Skeletal muscle satellite cell (primary cell): Measurements from ENCODE around the gene DDX28.

Source experiments
- H3K27me3 ChIP-seq: 2 replicates; pipeline ENCODE4 v1.7.0; 2013; ENCODE audit warnings: low read length; ENCODE audit not compliant: control insufficient read depth, insufficient read depth
- H3K36me3 ChIP-seq: 2 replicates; pipeline ENCODE4 v1.7.0; 2013; ENCODE audit warnings: mild to moderate bottlenecking, control low read depth, low read length; ENCODE audit not compliant: insufficient read depth
- H3K4me1 ChIP-seq: 2 replicates; pipeline ENCODE4 v1.7.0; 2013; ENCODE audit warnings: low read length; ENCODE audit not compliant: control insufficient read depth, insufficient read depth
- H3K4me2 ChIP-seq: 2 replicates; pipeline ENCODE4 v1.7.0; 2013; ENCODE audit warnings: mild to moderate bottlenecking, low read length
- H3K4me3 ChIP-seq: 2 replicates; pipeline ENCODE4 v1.7.0; 2013; ENCODE audit warnings: low read length
- H3K9ac ChIP-seq: 2 replicates; pipeline ENCODE4 v1.7.0; 2013; ENCODE audit warnings: mild to moderate bottlenecking, low read depth, low read length, moderate library complexity
- H3K9me3 ChIP-seq: replicated peaks from 2 replicates; pipeline ENCODE4 v1.7.0; 2013; ENCODE audit warnings: mild to moderate bottlenecking, control low read depth, low read length

DDX28 gene

GRCh38 chr16:68062910-68063393 is 39.9 kb upstream of the DDX28 start:
- Histone ChIP-seq H3K4me2 (no peak overlapping the region), H3K4me1 (peaks cover 27% of the 10 kb centered on the region), H3K9me3 (no peaks in the 10 kb centered on the region), H3K36me3 (peaks cover 16% of the 10 kb centered on the region), H3K9ac (no peak overlapping the region), H3K27me3 (no peaks in the 10 kb centered on the region), H3K4me3 (no peak overlapping the region)

DNA sequence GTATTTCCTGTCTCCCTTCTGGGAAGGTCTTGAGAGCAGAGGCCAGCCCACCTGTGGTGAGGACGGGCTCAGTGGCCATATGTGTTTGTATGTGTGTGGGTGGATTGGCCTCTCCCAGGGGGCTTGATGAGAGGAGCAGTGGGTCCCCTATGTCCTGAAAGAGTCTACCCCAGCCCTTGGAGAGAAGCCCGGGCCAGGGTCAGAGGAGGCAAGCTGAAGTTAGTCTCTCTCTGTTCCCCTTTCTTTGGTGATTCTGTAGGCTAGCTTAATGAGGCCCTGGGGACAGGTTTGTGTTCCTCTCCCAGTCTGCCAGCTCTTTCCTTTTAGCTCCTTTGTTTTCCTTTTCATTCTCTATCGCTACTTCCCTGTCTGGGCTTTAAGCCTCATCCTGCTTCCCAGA is 38.4 kb upstream of the DDX28 start:
- H3K4me1 ChIP-seq, result peaks cover 26% of the 10 kb centered on the region

DNA sequence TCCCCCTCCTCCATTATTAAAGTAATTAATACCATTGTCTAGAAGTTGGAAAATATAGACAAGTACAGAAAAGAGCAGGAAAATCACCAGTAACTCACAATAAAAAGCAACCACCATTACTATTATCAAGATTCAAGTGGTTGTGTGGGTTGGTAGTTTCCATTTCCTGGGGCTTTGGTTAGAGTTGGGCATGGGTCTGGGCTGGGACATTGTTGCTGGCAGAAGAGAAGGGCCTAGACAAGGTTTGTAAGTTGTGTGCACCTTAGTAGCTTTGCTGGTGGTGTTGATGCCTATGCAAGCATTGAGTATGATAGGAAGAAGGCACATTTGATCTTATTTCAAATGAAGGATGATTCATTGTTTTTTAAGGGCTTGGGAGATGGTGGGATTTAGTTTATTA is 36.8 kb upstream of the DDX28 start:
- Histone ChIP-seq H3K4me2 (no peak overlapping the region), H3K9me3 (no peaks in the 10 kb centered on the region), H3K4me1 (peaks cover 11% of the 10 kb centered on the region), H3K27me3 (no peaks in the 10 kb centered on the region), H3K9ac (no peak overlapping the region), H3K36me3 (peaks cover 21% of the 10 kb centered on the region), H3K4me3 (no peak overlapping the region)

More for the DNA sequence above, 38.4 kb upstream of the DDX28 start:
- Histone ChIP-seq H3K36me3 (peaks cover 16% of the 10 kb centered on the region), H3K4me2 (no peak overlapping the region), H3K9me3 (no peaks in the 10 kb centered on the region), H3K4me3 (no peak overlapping the region), H3K9ac (no peak overlapping the region), H3K27me3 (no peaks in the 10 kb centered on the region)

GRCh38 chr16:68055395-68055794 is 32.4 kb upstream of the DDX28 start:
- no peak overlapping the region for H3K9ac ChIP-seq
- no peaks in the 10 kb centered on the region for H3K4me1 ChIP-seq
- H3K9me3 ChIP-seq, result no peaks in the 10 kb centered on the region
- H3K27me3 ChIP-seq, result no peaks in the 10 kb centered on the region
- H3K4me2 ChIP-seq, result no peak overlapping the region
- H3K36me3 ChIP-seq, result peaks cover 18% of the 10 kb centered on the region
- no peak overlapping the region for H3K4me3 ChIP-seq

DNA sequence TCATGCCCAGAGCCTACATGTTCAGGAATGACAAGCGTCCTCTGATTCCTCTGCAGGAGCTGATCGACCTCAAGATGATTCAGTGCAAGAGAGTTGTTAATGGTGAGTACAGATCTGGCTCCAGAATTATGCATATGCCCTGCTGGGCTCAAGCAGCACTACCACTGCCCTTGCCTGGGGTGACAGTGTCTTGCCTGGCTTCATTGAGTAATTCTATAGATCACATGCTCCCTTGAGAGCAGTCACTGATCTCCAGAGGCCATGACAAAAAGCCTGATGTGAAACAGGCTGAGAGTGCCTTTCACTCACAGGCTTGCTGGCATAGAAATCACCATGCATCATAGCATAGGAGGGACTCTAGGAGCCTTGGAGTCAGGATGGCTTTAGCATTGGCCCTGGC is 26.4 kb upstream of the DDX28 start:
- Histone ChIP-seq H3K9ac (no peak overlapping the region), H3K9me3 (no peaks in the 10 kb centered on the region), H3K36me3 (peaks cover 14% of the 10 kb centered on the region), H3K27me3 (no peaks in the 10 kb centered on the region), H3K4me2 (no peak overlapping the region), H3K4me3 (no peak overlapping the region), H3K4me1 (no peaks in the 10 kb centered on the region)

GRCh38 chr16:68047987-68048386 is 25.0 kb upstream of the DDX28 start:
- H3K9ac ChIP-seq, result no peak overlapping the region
- H3K36me3 ChIP-seq, result peaks cover 14% of the 10 kb centered on the region
- no peaks in the 10 kb centered on the region for H3K4me1 ChIP-seq
- H3K4me3 ChIP-seq, result no peak overlapping the region
- no peak overlapping the region for H3K4me2 ChIP-seq
- no peaks in the 10 kb centered on the region for H3K9me3 ChIP-seq
- no peaks in the 10 kb centered on the region for H3K27me3 ChIP-seq

DNA sequence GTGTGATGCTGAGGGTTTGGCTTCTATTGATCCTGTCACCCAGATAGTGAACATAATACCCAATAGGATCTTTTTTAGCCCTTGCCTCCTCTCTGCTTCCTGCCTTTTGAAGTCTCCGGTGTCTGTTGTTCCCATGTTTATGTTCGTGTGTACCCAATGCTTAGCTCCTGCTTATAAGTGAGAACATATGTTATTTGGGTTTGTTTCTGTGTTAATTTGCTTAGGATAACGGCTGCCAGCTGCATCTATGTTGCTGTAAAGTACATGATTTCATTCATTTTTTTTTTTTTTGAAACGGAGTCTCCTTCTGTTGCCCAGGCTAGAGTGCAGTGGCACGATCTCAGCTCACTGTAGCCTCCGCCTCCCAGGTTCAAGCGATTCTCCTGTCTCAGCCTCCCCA is 23.1 kb upstream of the DDX28 start:
- Histone ChIP-seq H3K36me3 (peaks cover 14% of the 10 kb centered on the region), H3K27me3 (no peaks in the 10 kb centered on the region), H3K4me3 (no peak overlapping the region), H3K9me3 (no peaks in the 10 kb centered on the region), H3K4me2 (no peak overlapping the region), H3K4me1 (no peaks in the 10 kb centered on the region), H3K9ac (no peak overlapping the region)

DNA sequence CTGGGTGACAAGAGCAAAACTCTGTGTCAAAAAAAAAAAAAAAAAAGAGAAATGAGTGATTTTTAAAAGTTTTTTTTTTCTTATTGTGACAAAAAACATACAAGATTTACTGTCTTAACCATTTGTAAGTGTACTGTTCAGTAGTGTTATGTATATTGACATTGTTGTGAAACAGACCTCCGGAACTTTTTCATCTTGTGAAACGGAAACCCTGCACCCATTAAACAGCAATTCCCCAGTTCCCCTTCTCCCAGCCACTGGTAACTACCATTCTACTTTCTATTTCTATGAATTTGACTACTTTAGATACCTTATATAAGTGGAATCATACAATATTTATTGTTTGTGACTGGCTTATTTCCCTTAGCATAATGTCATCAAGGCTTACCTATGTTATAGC is 18.8 kb upstream of the DDX28 start:
- peaks cover 3% of the 10 kb centered on the region for H3K36me3 ChIP-seq
- no peaks in the 10 kb centered on the region for H3K9me3 ChIP-seq
- no peak overlapping the region for H3K4me2 ChIP-seq
- no peaks in the 10 kb centered on the region for H3K4me1 ChIP-seq
- H3K27me3 ChIP-seq, result no peaks in the 10 kb centered on the region
- H3K9ac ChIP-seq, result no peak overlapping the region
- no peak overlapping the region for H3K4me3 ChIP-seq

DNA sequence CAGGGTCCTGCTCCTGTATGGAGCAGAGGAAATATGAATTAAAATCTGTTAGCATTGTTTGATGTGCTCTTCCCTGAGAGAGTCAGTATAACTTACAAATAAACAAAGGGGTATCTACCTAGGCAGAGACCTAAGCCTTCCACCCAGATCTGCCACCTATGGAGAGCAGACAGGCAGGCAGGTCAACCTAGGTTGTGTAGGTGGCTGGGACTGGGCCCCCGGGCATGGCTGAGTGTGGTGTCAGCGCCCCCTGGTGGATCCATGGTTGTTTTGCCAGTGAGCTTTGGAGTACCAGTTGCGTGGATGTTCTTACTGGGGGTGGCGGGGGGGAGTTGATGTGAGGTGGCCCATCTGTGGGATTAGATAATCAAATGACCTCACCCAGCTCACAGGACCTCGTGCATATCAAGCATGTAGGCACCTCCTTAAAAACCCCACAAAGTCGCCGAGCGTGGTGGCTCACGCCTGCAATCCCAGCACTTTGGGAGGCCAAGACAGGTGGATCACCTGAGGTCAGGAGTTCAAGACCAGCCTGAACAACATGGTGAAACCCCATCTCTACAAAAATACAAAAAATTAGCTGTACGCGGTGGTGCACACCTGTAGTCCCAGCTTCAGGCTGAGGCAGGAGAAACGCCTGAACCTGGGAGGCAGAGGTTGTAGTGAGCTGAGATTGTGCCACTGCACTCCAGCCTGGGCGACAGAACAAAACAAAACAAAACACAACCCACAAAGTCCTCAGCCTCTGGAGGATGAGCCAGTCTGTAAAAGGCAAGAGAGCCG is 17.7 kb upstream of the DDX28 start:
- no peak overlapping the region for H3K4me3 ChIP-seq
- no peak overlapping the region for H3K4me2 ChIP-seq
- H3K4me1 ChIP-seq, result no peaks in the 10 kb centered on the region
- no peak overlapping the region for H3K9ac ChIP-seq
- peaks cover 3% of the 10 kb centered on the region for H3K36me3 ChIP-seq
- H3K9me3 ChIP-seq, result no peaks in the 10 kb centered on the region
- H3K27me3 ChIP-seq, result no peaks in the 10 kb centered on the region

DNA sequence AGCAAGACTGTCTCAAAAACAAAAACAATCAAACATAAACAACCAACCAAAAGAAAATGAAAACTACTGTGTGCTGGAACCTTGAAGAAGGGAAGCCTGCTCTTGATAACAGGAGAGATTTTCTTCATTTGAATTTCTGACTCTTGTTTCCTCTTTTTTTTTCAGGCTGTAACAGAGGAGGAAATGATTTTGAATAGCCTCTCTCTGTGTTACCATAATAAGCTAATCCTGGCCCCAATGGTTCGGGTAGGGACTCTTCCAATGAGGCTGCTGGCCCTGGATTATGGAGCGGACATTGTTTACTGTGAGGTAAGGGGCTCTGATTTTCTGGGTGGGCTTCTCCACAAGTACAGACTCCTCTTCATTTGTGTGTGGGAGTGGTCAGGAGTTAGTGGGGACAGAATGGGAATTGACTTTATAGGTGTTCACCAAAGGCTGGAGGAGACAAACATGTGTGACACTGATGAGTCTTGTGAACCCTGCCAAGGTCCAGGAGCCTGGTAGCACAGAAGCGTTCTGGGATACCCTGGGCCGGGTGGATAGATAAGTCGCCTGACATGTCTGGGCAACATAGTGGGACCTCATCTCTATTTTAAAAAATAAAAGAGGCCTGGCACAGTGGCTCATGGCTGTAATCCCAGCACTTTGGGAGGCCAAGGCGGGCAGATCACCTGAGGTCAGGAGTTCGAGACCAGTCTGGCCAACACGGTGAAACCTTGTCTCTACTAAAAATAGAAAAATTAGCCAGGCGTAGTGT is 15.0 kb upstream of the DDX28 start:
- Histone ChIP-seq H3K27me3 (no peaks in the 10 kb centered on the region), H3K4me2 (no peak overlapping the region), H3K9me3 (no peaks in the 10 kb centered on the region), H3K4me3 (no peak overlapping the region), H3K36me3 (peaks cover 3% of the 10 kb centered on the region), H3K9ac (no peak overlapping the region), H3K4me1 (no peaks in the 10 kb centered on the region)

GRCh38 chr16:68035227-68035626 is 12.2 kb upstream of the DDX28 start:
- Histone ChIP-seq H3K27me3 (no peaks in the 10 kb centered on the region), H3K4me2 (no peak overlapping the region), H3K36me3 (peaks cover 5% of the 10 kb centered on the region), H3K4me3 (no peak overlapping the region), H3K4me1 (no peaks in the 10 kb centered on the region), H3K9ac (no peak overlapping the region), H3K9me3 (no peaks in the 10 kb centered on the region)
